ENCODE measurements around the gene AFF3.

AFF3 gene

DNA sequence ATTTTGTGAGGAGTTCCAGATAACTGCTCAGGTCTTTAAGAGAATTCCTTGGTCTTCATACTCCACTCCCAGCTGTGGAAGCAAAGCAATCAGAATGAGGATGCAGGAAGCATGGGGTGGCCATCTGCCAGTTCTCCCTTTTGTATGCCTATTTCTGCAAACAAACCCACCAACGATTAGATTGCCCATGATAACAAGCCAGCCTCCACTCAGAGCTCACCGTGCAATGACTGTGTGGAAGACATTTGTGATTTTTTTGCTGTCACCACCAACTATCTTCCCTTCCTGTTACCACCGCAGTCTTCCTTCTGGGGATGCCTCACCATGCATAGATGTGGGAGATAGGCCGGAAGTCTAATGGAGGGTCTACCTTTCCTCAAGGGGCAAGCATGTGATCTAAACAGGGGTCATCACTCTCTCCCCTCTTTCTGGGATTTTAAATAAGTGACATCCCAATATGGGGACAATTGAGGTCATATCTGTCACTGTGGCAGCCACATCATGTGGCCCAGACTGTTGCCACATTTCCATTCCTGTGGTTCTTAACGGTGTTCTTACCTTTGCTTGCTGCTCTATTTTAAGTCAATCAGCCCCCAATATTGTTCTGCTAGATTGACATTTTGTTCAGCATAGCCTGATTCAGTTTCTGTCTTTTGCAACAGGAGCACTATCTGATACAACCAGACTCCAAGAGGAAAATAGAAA, 4.4 kb downstream of the AFF3 start:
- peaks cover 20% of the 10 kb centered on the region for H4K20me1 ChIP-seq (ENCODE audit: control insufficient read depth, insufficient read depth, low read depth, low read length)
- TF ChIP-seq, protein P1, sequence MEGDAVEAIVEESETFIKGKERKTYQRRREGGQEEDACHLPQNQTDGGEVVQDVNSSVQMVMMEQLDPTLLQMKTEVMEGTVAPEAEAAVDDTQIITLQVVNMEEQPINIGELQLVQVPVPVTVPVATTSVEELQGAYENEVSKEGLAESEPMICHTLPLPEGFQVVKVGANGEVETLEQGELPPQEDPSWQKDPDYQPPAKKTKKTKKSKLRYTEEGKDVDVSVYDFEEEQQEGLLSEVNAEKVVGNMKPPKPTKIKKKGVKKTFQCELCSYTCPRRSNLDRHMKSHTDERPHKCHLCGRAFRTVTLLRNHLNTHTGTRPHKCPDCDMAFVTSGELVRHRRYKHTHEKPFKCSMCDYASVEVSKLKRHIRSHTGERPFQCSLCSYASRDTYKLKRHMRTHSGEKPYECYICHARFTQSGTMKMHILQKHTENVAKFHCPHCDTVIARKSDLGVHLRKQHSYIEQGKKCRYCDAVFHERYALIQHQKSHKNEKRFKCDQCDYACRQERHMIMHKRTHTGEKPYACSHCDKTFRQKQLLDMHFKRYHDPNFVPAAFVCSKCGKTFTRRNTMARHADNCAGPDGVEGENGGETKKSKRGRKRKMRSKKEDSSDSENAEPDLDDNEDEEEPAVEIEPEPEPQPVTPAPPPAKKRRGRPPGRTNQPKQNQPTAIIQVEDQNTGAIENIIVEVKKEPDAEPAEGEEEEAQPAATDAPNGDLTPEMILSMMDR (IDR thresholded peaks at IDR 0.05; ENCODE audit: low read depth, low read length, poor library complexity, severe bottlenecking), result no peak
- TF ChIP-seq EZH2phosphoT487 (IDR thresholded peaks at IDR 0.05; ENCODE audit: borderline replicate concordance, low read length), result no peak
- peaks cover 9% of the 10 kb centered on the region for H3F3A ChIP-seq (ENCODE audit: control insufficient read depth, insufficient read depth)
- H3K4me1 ChIP-seq (ENCODE audit: control insufficient read depth, low read length), result peaks cover 70% of the 10 kb centered on the region
- no peaks in the 10 kb centered on the region for H3K9me2 ChIP-seq (replicated peaks; ENCODE audit: control insufficient read depth, low read length)
- peaks cover 93% of the 10 kb centered on the region for H3K79me2 ChIP-seq (ENCODE audit: control insufficient read depth, low read length)
- peaks cover 86% of the 10 kb centered on the region for H3K36me3 ChIP-seq (ENCODE audit: control insufficient read depth, low read length)
- 0 out of 2 replicates have a peak overlapping the region, but pooled peaks have one; percentile 6 for H3K27ac ChIP-seq (ENCODE audit: low read depth, low read length)
- peak overlapping the region; percentile 89 for H3K4me3 ChIP-seq (ENCODE audit: low read length)
- H3K27me3 ChIP-seq (ENCODE audit: control insufficient read depth, low read length), result no peaks in the 10 kb centered on the region
- H3K4me2 ChIP-seq (ENCODE audit: low read length), result peak overlapping the region; percentile 97
- no peaks in the 10 kb centered on the region for H3K9me3 ChIP-seq (ENCODE audit: control insufficient read depth, insufficient read depth, low read length)

DNA sequence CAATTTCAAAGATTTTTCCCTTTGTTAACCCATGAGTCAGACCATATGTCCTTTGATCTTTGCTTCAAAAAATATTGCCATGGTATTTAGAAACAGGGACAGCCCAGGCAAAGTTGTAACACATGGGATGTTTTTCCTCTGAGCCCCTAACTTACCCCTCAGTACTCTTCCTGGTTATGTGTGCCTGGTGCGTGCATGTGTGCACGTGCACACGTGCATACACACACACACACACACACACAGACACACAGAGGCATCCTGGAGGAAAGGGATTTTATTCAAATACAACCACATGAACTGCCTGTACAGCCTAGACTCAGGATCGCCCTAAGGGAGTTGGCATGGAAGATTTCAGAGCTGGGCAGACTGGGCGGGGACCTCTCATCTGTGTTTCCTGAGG, 5.1 kb downstream of the AFF3 start:
- H3K36me3 ChIP-seq (ENCODE audit: control insufficient read depth, low read length), result peaks cover 84% of the 10 kb centered on the region
- H3F3A ChIP-seq (ENCODE audit: control insufficient read depth, insufficient read depth), result peaks cover 9% of the 10 kb centered on the region
- H3K4me3 ChIP-seq (ENCODE audit: low read length), result peak overlapping the region; percentile 89

DNA sequence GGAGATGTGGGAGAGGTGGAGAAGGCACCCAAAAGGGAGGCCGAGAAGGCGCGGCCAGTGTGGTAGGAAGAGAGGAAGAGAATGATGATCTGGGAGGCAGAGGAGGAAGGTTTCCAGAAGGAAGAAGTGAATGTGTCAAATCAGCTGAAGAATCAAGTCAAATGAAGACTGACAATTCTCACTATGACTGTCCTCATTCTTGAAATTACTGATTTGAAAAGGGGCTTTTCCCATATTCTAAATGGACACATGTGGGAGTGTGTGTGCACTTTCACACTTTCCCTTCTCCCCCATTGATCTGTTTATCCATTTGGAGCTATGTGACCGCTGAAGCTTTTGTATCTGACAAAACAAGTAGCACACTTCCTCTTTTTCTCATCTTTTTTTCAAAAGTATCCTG, 6.1 kb downstream of the AFF3 start:
- Histone ChIP-seq H3K36me3 (ENCODE audit: control insufficient read depth, low read length) (peaks cover 82% of the 10 kb centered on the region), H3K4me2 (ENCODE audit: low read length) (peak overlapping the region; percentile 29), H3K4me1 (ENCODE audit: control insufficient read depth, low read length) (peaks cover 65% of the 10 kb centered on the region), H3K27ac (ENCODE audit: low read depth, low read length) (no peak overlapping the region), H4K20me1 (ENCODE audit: control insufficient read depth, insufficient read depth, low read depth, low read length) (peaks cover 20% of the 10 kb centered on the region), H3K9me2 (replicated peaks; ENCODE audit: control insufficient read depth, low read length) (no peaks in the 10 kb centered on the region), H3K9me3 (ENCODE audit: control insufficient read depth, insufficient read depth, low read length) (no peaks in the 10 kb centered on the region), H3K79me2 (ENCODE audit: control insufficient read depth, low read length) (peaks cover 95% of the 10 kb centered on the region), H3F3A (ENCODE audit: control insufficient read depth, insufficient read depth) (peaks cover 9% of the 10 kb centered on the region), H3K27me3 (ENCODE audit: control insufficient read depth, low read length) (no peaks in the 10 kb centered on the region), H3K4me3 (ENCODE audit: low read length) (no peak overlapping the region)
- no peak for TF ChIP-seq EZH2phosphoT487 (IDR thresholded peaks at IDR 0.05; ENCODE audit: borderline replicate concordance, low read length)
- TF ChIP-seq, protein P1 (IDR thresholded peaks at IDR 0.05; ENCODE audit: low read depth, low read length, poor library complexity, severe bottlenecking), result no peak

More for the DNA sequence above, 5.1 kb downstream of the AFF3 start:
- Histone ChIP-seq H3K9me3 (ENCODE audit: control insufficient read depth, insufficient read depth, low read length) (no peaks in the 10 kb centered on the region), H3K4me1 (ENCODE audit: control insufficient read depth, low read length) (peaks cover 65% of the 10 kb centered on the region), H3K9me2 (replicated peaks; ENCODE audit: control insufficient read depth, low read length) (no peaks in the 10 kb centered on the region), H3K4me2 (ENCODE audit: low read length) (peak overlapping the region; percentile 97), H3K27me3 (ENCODE audit: control insufficient read depth, low read length) (no peaks in the 10 kb centered on the region), H3K79me2 (ENCODE audit: control insufficient read depth, low read length) (peaks cover 96% of the 10 kb centered on the region), H4K20me1 (ENCODE audit: control insufficient read depth, insufficient read depth, low read depth, low read length) (peaks cover 20% of the 10 kb centered on the region), H3K27ac (ENCODE audit: low read depth, low read length) (no peak overlapping the region)
- TF ChIP-seq, protein P1 (IDR thresholded peaks at IDR 0.05; ENCODE audit: low read depth, low read length, poor library complexity, severe bottlenecking), result no peak
- no peak for TF ChIP-seq EZH2phosphoT487 (IDR thresholded peaks at IDR 0.05; ENCODE audit: borderline replicate concordance, low read length)
